MM.1S (cell line): ENCODE data around the gene LPA.

Experiments
- DNase-seq: peaks from one replicate; pipeline ENCODE4 v3.0.0-alpha.2; 2015
- H2AFZ ChIP-seq: fragments of 300-600 bp; sonication (generic); 2 replicates; pipeline ENCODE4 v1.6.0; 2016; ENCODE audit warnings: antibody characterized with exemption, low read length
- H3F3A ChIP-seq: fragments of 300-600 bp; sonication (generic); 2 replicates; pipeline ENCODE4 v1.6.1; 2016; ENCODE audit warnings: mild to moderate bottlenecking, antibody characterized with exemption, low read length, moderate library complexity, mixed read lengths; ENCODE audit not compliant: insufficient read depth
- H3K27ac ChIP-seq: fragments of 300-600 bp; sonication (generic); 2 replicates; pipeline ENCODE4 v1.5.1; 2016; ENCODE audit warnings: mild to moderate bottlenecking, low read length
- H3K27me3 ChIP-seq: fragments of 300-600 bp; sonication (generic); replicated peaks from 2 replicates; pipeline ENCODE4 v1.6.0; 2016; ENCODE audit warnings: low read length; ENCODE audit not compliant: insufficient read depth
- H3K36me3 ChIP-seq: fragments of 300-600 bp; sonication (generic); replicated peaks from 2 replicates; pipeline ENCODE4 v1.6.1; 2016; ENCODE audit warnings: mild to moderate bottlenecking, low read length, mixed read lengths; ENCODE audit not compliant: insufficient read depth
- H3K4me1 ChIP-seq: fragments of 300-600 bp; sonication (generic); 2 replicates; pipeline ENCODE4 v1.6.1; 2016; ENCODE audit warnings: low read length, mixed read lengths
- H3K4me2 ChIP-seq: fragments of 300-600 bp; sonication (generic); 2 replicates; pipeline ENCODE4 v1.6.0; 2016; ENCODE audit warnings: low read depth, low read length
- H3K4me3 ChIP-seq: fragments of 300-600 bp; sonication (generic); 2 replicates; pipeline ENCODE4 v1.5.1; 2016; ENCODE audit warnings: low read length, mixed read lengths
- H3K79me2 ChIP-seq: fragments of 300-600 bp; sonication (generic); 2 replicates; pipeline ENCODE4 v1.6.1; 2016; ENCODE audit warnings: mixed run types, low read length, mixed read lengths
- H3K9ac ChIP-seq: fragments of 300-600 bp; sonication (generic); 2 replicates; pipeline ENCODE4 v1.6.1; 2016; ENCODE audit warnings: low read length, mixed read lengths
- H3K9me2 ChIP-seq: fragments of 300-600 bp; sonication (generic); replicated peaks from 2 replicates; pipeline ENCODE4 v1.6.1; 2016; ENCODE audit warnings: mild to moderate bottlenecking, low read length, mixed read lengths; ENCODE audit not compliant: insufficient read depth
- H3K9me3 ChIP-seq: fragments of 300-600 bp; sonication (generic); replicated peaks from 2 replicates; pipeline ENCODE4 v1.6.1; 2016; ENCODE audit warnings: mild to moderate bottlenecking, low read length, mixed read lengths; ENCODE audit not compliant: insufficient read depth
- H4K20me1 ChIP-seq: fragments of 300-600 bp; sonication (generic); 2 replicates; pipeline ENCODE4 v1.6.1; 2016; ENCODE audit warnings: mild to moderate bottlenecking, low read length, moderate library complexity, mixed read lengths; ENCODE audit not compliant: insufficient read depth
- CTCF ChIP-seq: fragments of 300-600 bp; sonication (generic); IDR thresholded peaks from 2 replicates; pipeline ENCODE4 v1.5.1; 2016; ENCODE audit warnings: antibody characterized with exemption, low read length, mixed read lengths
- EZH2 ChIP-seq: fragments of 300-600 bp; sonication (generic); optimal IDR thresholded peaks from 2 replicates; pipeline ENCODE3; 2017; ENCODE audit warnings: low read depth, mild to moderate bottlenecking, antibody characterized with exemption, low read length, mixed read lengths
- EZH2phosphoT487 ChIP-seq: fragments of 300-600 bp; sonication (generic); IDR thresholded peaks from 2 replicates; pipeline ENCODE4 v1.6.1; 2018; ENCODE audit warnings: antibody characterized with exemption, low read length

LPA gene

GRCh38 chr6:160489091-160489490, 175.0 kb downstream of the LPA start:
- Histone ChIP-seq H2AFZ (no peak overlapping the region), H3K36me3 (no peaks in the 10 kb centered on the region), H3K27me3 (no peaks in the 10 kb centered on the region), H3K9ac (no peak overlapping the region), H3K9me3 (no peaks in the 10 kb centered on the region), H3K27ac (no peak overlapping the region), H3K9me2 (no peaks in the 10 kb centered on the region), H3K4me1 (no peaks in the 10 kb centered on the region), H3F3A (no peaks in the 10 kb centered on the region), H3K4me2 (no peak overlapping the region), H3K79me2 (no peaks in the 10 kb centered on the region), H3K4me3 (no peak overlapping the region), H4K20me1 (no peaks in the 10 kb centered on the region)
- TF ChIP-seq EZH2phosphoT487 = no peak
- TF ChIP-seq CTCF = no peak
- no peak for TF ChIP-seq EZH2
- no peak for DNase-seq

GRCh38 chr6:160487116-160487515, 177.0 kb downstream of the LPA start:
- Histone ChIP-seq H3K27ac (no peak overlapping the region), H3K9ac (no peak overlapping the region), H3K9me2 (no peaks in the 10 kb centered on the region), H3K79me2 (no peaks in the 10 kb centered on the region), H3K4me1 (no peaks in the 10 kb centered on the region), H3K4me3 (no peak overlapping the region), H2AFZ (no peak overlapping the region), H3K9me3 (no peaks in the 10 kb centered on the region), H4K20me1 (no peaks in the 10 kb centered on the region), H3K4me2 (no peak overlapping the region), H3K36me3 (no peaks in the 10 kb centered on the region), H3K27me3 (no peaks in the 10 kb centered on the region), H3F3A (no peaks in the 10 kb centered on the region)
- no peak for DNase-seq
- no peak for TF ChIP-seq CTCF
- TF ChIP-seq EZH2 = no peak
- TF ChIP-seq EZH2phosphoT487 = no peak
